K562 (cell line): ENCODE results near the gene RYR1. TPM values are rescaled to one million over a fixed set of nuclear protein-coding genes. Genes with fewer than 3 reads are reported as not detected.

Experiments used
- ATAC-seq: fragments of 200-7000 bp; cut with Tn5 transposase; 3 replicates; pipeline ENCODE4 v1.9.1; 2020; ENCODE audit warnings: moderate library complexity
- BruUV-seq: library from RNA; stranded (reverse); fragments of 400-500 nt; replicated peaks from 2 replicates; lab custom pipeline; 2021; lab: Mats Ljungman, UMichigan
- CTCF ChIA-PET: fragments of 300-600 bp; formaldehyde crosslinking; extraction: SDS; loops from one replicate; lab custom pipeline; 2021; ENCODE audit warnings: low intra/inter-chr PET ratio; lab: Yijun Ruan, JAX
- POLR2A ChIA-PET: fragments of 300-600, 350-650 bp; sonication (Branson Sonifier 250); formaldehyde crosslinking; extraction: SDS; loops from one replicate; lab custom pipeline; 2021; ENCODE audit warnings: antibody characterized with exemption, inconsistent platforms; lab: Yijun Ruan, JAX
- DNase-seq, 4 experiments: peaks; one replicate each; pipeline versions ENCODE4 v3.0.0 to v3.0.0-alpha.2; 2011 to 2018; ENCODE audit warnings: low spot score in 3 of 4, mixed read lengths in 3 of 4; ENCODE audit errors: extremely low read depth in 1 of 4
- FAIRE-seq: peaks from 2 replicates; lab custom pipeline; 2011; peaks lifted over from hg19 to GRCh38; lab: Jason Lieb, UNC
- H2AFZ ChIP-seq: 2 replicates; pipeline ENCODE4 v1.6.0; 2011; ENCODE audit warnings: low read depth, low read length, control low read depth, inconsistent platforms
- H3K27ac ChIP-seq: fragments of 200-600 bp; 3 replicates; pipeline ENCODE4 v1.8.0; 2011; ENCODE audit warnings: low read depth, mild to moderate bottlenecking, control low read depth, inconsistent platforms, low read length, moderate library complexity, mixed read lengths; ENCODE audit errors: extremely low read depth
- H3K27me3 ChIP-seq, 2 experiments: fragments of 300-600 bp in 1 of 2; 2 replicates in 1 of 2; 3 replicates in 1 of 2; pipeline versions ENCODE4 v1.6.0 to v1.8.0; 2011; ENCODE audit warnings: inconsistent platforms in 2 of 2, low read length in 2 of 2, mild to moderate bottlenecking in 1 of 2, mixed read lengths in 1 of 2, moderate library complexity in 1 of 2; ENCODE audit not compliant: control insufficient read depth in 2 of 2, insufficient read depth in 2 of 2
- H3K36me3 ChIP-seq: fragments of 300-600 bp; 3 replicates; pipeline ENCODE4 v1.8.0; 2011; ENCODE audit warnings: mild to moderate bottlenecking, low read length, inconsistent platforms; ENCODE audit not compliant: control insufficient read depth, insufficient read depth
- H3K4me1 ChIP-seq, 2 experiments: fragments of 200-600 bp in 1 of 2; replicated peaks in 1 of 2; 2 replicates in 1 of 2; 3 replicates in 1 of 2; pipeline versions ENCODE4 v1.5.1 to v1.8.0; 2011; ENCODE audit warnings: inconsistent platforms in 2 of 2, low read length in 2 of 2, mild to moderate bottlenecking in 1 of 2, mixed read lengths in 1 of 2, moderate library complexity in 1 of 2; ENCODE audit not compliant: control insufficient read depth in 2 of 2, insufficient read depth in 2 of 2
- H3K4me2 ChIP-seq: 2 replicates; pipeline ENCODE4 v1.6.1; 2011; ENCODE audit warnings: low read length, control low read depth, inconsistent platforms, mixed read lengths; ENCODE audit not compliant: insufficient read depth
- H3K4me3 ChIP-seq: fragments of 200-600 bp; sonication (generic), shearing (Covaris generic); 2 replicates; pipeline ENCODE4 v1.5.1; 2016; ENCODE audit warnings: control low read depth, inconsistent platforms
- H3K79me2 ChIP-seq: fragments of 200-600 bp; 3 replicates; pipeline ENCODE4 v1.8.0; 2011; ENCODE audit warnings: low read length, inconsistent platforms; ENCODE audit not compliant: control insufficient read depth, insufficient read depth
- H3K9ac ChIP-seq, 2 experiments: 2 replicates each; pipeline versions ENCODE4 v1.6.0 to v1.6.1; 2011; ENCODE audit warnings: low read depth in 2 of 2, low read length in 2 of 2, control low read depth in 1 of 2, inconsistent platforms in 1 of 2, mild to moderate bottlenecking in 1 of 2, mixed read lengths in 1 of 2; ENCODE audit not compliant: insufficient read depth in 1 of 2
- H3K9me1 ChIP-seq: one replicate; pipeline ENCODE4 v1.6.0; 2011; ENCODE audit warnings: inconsistent platforms, mild to moderate bottlenecking, low read length, moderate library complexity; ENCODE audit not compliant: control insufficient read depth, insufficient read depth
- H3K9me3 ChIP-seq: replicated peaks from 2 replicates; pipeline ENCODE4 v1.5.1; 2011; ENCODE audit warnings: low read depth, low read length, inconsistent platforms; ENCODE audit not compliant: control insufficient read depth, insufficient read depth
- H4K20me1 ChIP-seq: replicated peaks from 2 replicates; pipeline ENCODE4 v1.6.1; 2011; ENCODE audit warnings: low read length, inconsistent platforms, mixed read lengths; ENCODE audit not compliant: control insufficient read depth, insufficient read depth
- C11orf30 ChIP-seq: fragments of 450-650 bp; IDR thresholded peaks from 2 replicates; pipeline ENCODE4 v1.6.1; 2016; ENCODE audit warnings: low read depth, mild to moderate bottlenecking
- CTCF ChIP-seq, 3 experiments: IDR thresholded peaks in 2 of 3; conservative IDR thresholded peaks in 1 of 3; 2 replicates each; pipeline ENCODE4 v1.5.1; 2011 to 2012; ENCODE audit warnings: low read length in 3 of 3, mild to moderate bottlenecking in 3 of 3, control low read depth in 2 of 3, improper control_type of control experiment in 1 of 3, inconsistent platforms in 1 of 3, low read depth in 1 of 3, mixed read lengths in 1 of 3, moderate library complexity in 1 of 3; ENCODE audit not compliant: insufficient read depth in 2 of 3
- DACH1 ChIP-seq: fragments of 450-650 bp; IDR thresholded peaks from 2 replicates; pipeline ENCODE4 v1.6.1; 2018; ENCODE audit not compliant: partially characterized antibody
- E2F4 ChIP-seq: sonication (generic); formaldehyde crosslinking; IDR thresholded peaks from 2 replicates; pipeline ENCODE4 v1.8.0; 2022; ENCODE audit warnings: mild to moderate bottlenecking, low read depth, missing genetic modification reagents
- ETV1 ChIP-seq: fragments of 450-650 bp; conservative IDR thresholded peaks from 2 replicates; pipeline ENCODE4 v1.6.1; 2016; ENCODE audit warnings: missing genetic modification characterization, control low read depth, low read depth, missing compliant biosample characterization
- GTF2E2 ChIP-seq: fragments of 200-800 bp; sonication (Bioruptor generic); IDR thresholded peaks from 2 replicates; pipeline ENCODE4 v1.6.1; 2016; ENCODE audit warnings: missing genetic modification characterization, missing compliant biosample characterization
- MAFF ChIP-seq: IDR thresholded peaks from 2 replicates; pipeline ENCODE4 v1.6.1; 2012; ENCODE audit warnings: low read length, improper control_type of control experiment
- MAFG ChIP-seq: fragments of 450-650 bp; conservative IDR thresholded peaks from 2 replicates; pipeline ENCODE4 v1.6.1; 2016; ENCODE audit warnings: missing genetic modification characterization, missing compliant biosample characterization
- MAFK ChIP-seq: IDR thresholded peaks from 2 replicates; pipeline ENCODE4 v1.6.1; 2011; ENCODE audit warnings: low read length, improper control_type of control experiment
- RAD21 ChIP-seq, 2 experiments: fragments of 250-450 bp in 1 of 2; fragments of 450-650 bp in 1 of 2; sonication (Bioruptor Pico) in 1 of 2; formaldehyde crosslinking in 1 of 2; IDR thresholded peaks in 1 of 2; conservative IDR thresholded peaks in 1 of 2; 2 replicates each; pipeline versions ENCODE4 v1.4.0 to v1.8.0; 2020 to 2022; ENCODE audit warnings: mild to moderate bottlenecking in 2 of 2, moderate library complexity in 1 of 2
- ZKSCAN8 ChIP-seq: fragments of 200-800 bp; sonication (Bioruptor generic); IDR thresholded peaks from 2 replicates; pipeline ENCODE4 v1.6.1; 2016; ENCODE audit warnings: missing genetic modification characterization, missing compliant biosample characterization
- ZNF165 ChIP-seq: fragments of 250-450 bp; sonication (Bioruptor Pico); IDR thresholded peaks from 2 replicates; pipeline ENCODE4 v1.4.0; 2020; ENCODE audit warnings: borderline replicate concordance
- ZNF316 ChIP-seq: fragments of 450-650 bp; IDR thresholded peaks from 2 replicates; pipeline ENCODE4 v1.6.1; 2016
- ZNF512 ChIP-seq: IDR thresholded peaks from 2 replicates; pipeline ENCODE4 v1.6.1; 2016; ENCODE audit warnings: missing genetic modification characterization, missing compliant biosample characterization
- WGBS: fragments of 100-300 bp; shearing (Covaris generic); methylation state at CpG from one replicate; pipeline ENCODE4 v1.1.6; 2016; ENCODE audit warnings: low coverage, mixed read lengths; ENCODE audit not compliant: insufficient coverage; ENCODE audit errors: missing lambda C conversion rate; 5-methylcytosine and 5-hydroxymethylcytosine counted together
- in situ Hi-C: fragments of 300-500 bp; cut with MboI; formaldehyde crosslinking; loops from 4 replicates; pipeline ENCODE4 v1.15.0; 2018; ENCODE audit warnings: inconsistent platforms, mixed read lengths
- intact Hi-C: fragments of 100-400 bp; cut with micrococcal nuclease; formaldehyde crosslinking; loops from 2 replicates; pipeline ENCODE4 v1.14.2; 2022
- polyA plus RNA-seq, 8 experiments: library from polyadenylated mRNA; depleted of rRNA in 4 of 8; stranded (reverse) in 5 of 8; unstranded in 3 of 8; fragments of >200 nt; fragmentation: Nextera tagmentation in 2 of 8; fragmentation: Illumina TruSeq in 1 of 8; extraction: Ambion mirVana in 2 of 8; extraction: Trizol in 1 of 8; gene quantifications; 2 replicates each; pipeline versions ENCODE4 v1.2.1 to v1.2.3, GENCODE V29; 2011 to 2014; ENCODE audit warnings: inconsistent platforms in 1 of 8, missing spikeins in 1 of 8
- total RNA-seq, 7 experiments: library from RNA; depleted of rRNA in 6 of 7; stranded (reverse); fragments of >200 nt in 6 of 7; fragmentation: Illumina TruSeq in 2 of 7; extraction: Trizol in 2 of 7; gene quantifications; 2 replicates each; pipeline versions ENCODE4 v1.2.1 to v1.2.3, GENCODE V29; 2011 to 2021; ENCODE audit warnings: low replicate concordance in 1 of 7

RYR1 gene
- total and polyA plus RNA-seq, 9 of the 15 experiments (the other 6 are each of a cell fraction or from before 2014, with no cell fraction given) = 0.11 to 7.4 (median 3.7) TPM

GRCh38 chr19:38556521-38557174, 123.2 kb downstream of the RYR1 start:
- FAIRE-seq = no peak
- in situ Hi-C loops (no loop called here), intact Hi-C loops (loop anchor here (2.0 to 5.0 kb wide), 2 partner anchors 40 to 61 kb away; partner anchors contain the start of genes EIF3K and MAP4K1)
- Histone ChIP-seq H3K36me3 (no peaks in the 10 kb centered on the region), H3K27me3 (no peaks in the 10 kb centered on the region), H4K20me1 (no peaks in the 10 kb centered on the region), H3K27ac (peak overlapping the region; percentile 54; the same call in 2 of the 3 replicates), H3K9me1 (no peaks in the 10 kb centered on the region), H3K9ac (no peak overlapping the region; a peak in 1 of 4 replicates), H3K4me3 (no peak overlapping the region), H3K4me1 (peaks cover 13 to 15% of the 10 kb centered on the region in 2 experiments; a peak in 4 of 5 replicates)
- peak; percentile 25 to 43 (median 34) for DNase-seq
- no TSS peak for BruUV-seq
- CTCF ChIA-PET = interaction anchor here (0.5 to 1.2 kb wide), 5 partner anchors 47 to 370 kb away, joined by 3 to 6 read pairs (median 4); no protein-coding TSS in a partner anchor
- POLR2A ChIA-PET = interaction anchor here (0.5 to 1.7 kb wide), 6 partner anchors 11 to 173 kb away, joined by 3 to 6 read pairs (median 3); no protein-coding TSS in a partner anchor
- 7% methylated on average over 5 of the region's 7 CpGs for WGBS
- ATAC-seq = peak; percentile 70
- TF ChIP-seq E2F4 (CRISPR knock-in tag) (no peak), ZKSCAN8 (CRISPR knock-in tag) (peak; percentile 52; the same call in 1 of the 2 replicates), MAFF (peak; percentile 76), MAFK (peak; percentile 83), ZNF165 (CRISPR knock-in tag) (no peak), ETV1 (no peak), RAD21 (CRISPR knock-in tag; conservative IDR thresholded peaks at IDR 0.05 in 1 of 2, IDR thresholded peaks at IDR 0.05 in 1 of 2) (peak in 1 of 2 experiments; percentile 25; a peak in 2 of 4 replicates), C11orf30 (peak; percentile 88), CTCF (IDR thresholded peaks at IDR 0.05 in 2 of 3, conservative IDR thresholded peaks at IDR 0.05 in 1 of 3; ENCODE audit: insufficient read depth in 2 of 3, low read depth in 1 of 3, low read length in 3 of 3) (peak in 2 of 3 experiments; percentile 36 to 50; a peak in 2 of 6 replicates), GTF2E2 (tag) (0 out of 2 replicates have a peak, but pooled peaks have one; percentile 24), ZNF512 (tag) (0 out of 2 replicates have a peak, but pooled peaks have one; percentile 19), MAFG (peak; percentile 64), DACH1 (peak; percentile 6), ZNF316 (peak; percentile 91)
- TF ChIP-seq, all 486 proteins: peak for 11
- no peaks in the 10 kb centered on the region for H3K79me2 ChIP-seq
- H3K9me3 ChIP-seq = no peaks in the 10 kb centered on the region
- H3K4me2 ChIP-seq = peak overlapping the region; percentile 79
- H2AFZ ChIP-seq = peak overlapping the region; percentile 50; the same call in 1 of the 2 replicates
